Measurements from ENCODE around the gene KAZN.

- TF ChIP-seq CTCF (conservative IDR thresholded peaks at IDR 0.05 in 1 of 2, IDR thresholded peaks at IDR 0.05 in 1 of 2; ENCODE audit: low read depth in 1 of 2, low read length in 2 of 2): no peak
- TF ChIP-seq EZH2 (IDR thresholded peaks at IDR 0.05; ENCODE audit: low read length, missing control alignments): no peak
Observed at GRCh38 chr1:14600405-14601112, 2.1 kb downstream of the KAZN start.

All from fibroblast of lung (primary cell).